A673 (cell line): ENCODE results near the gene SSUH2.

Experiments
- EZH2 ChIP-seq: fragments of 200-600 bp; sonication (generic); IDR thresholded peaks from 2 replicates; pipeline ENCODE4 v1.6.1; 2017; ENCODE audit warnings: borderline replicate concordance, low read depth, mild to moderate bottlenecking, mixed read lengths, antibody characterized with exemption, low read length; ENCODE audit not compliant: poor library complexity, severe bottlenecking
- TF ChIP-seq, protein P1 (sequence below): fragments of 300-800, 200-600 bp; sonication (generic); conservative IDR thresholded peaks from 2 replicates; pipeline ENCODE4 v1.5.1; 2017; ENCODE audit warnings: low read depth, mild to moderate bottlenecking, antibody characterized with exemption, low read length, moderate library complexity, mixed read lengths

DNA sequence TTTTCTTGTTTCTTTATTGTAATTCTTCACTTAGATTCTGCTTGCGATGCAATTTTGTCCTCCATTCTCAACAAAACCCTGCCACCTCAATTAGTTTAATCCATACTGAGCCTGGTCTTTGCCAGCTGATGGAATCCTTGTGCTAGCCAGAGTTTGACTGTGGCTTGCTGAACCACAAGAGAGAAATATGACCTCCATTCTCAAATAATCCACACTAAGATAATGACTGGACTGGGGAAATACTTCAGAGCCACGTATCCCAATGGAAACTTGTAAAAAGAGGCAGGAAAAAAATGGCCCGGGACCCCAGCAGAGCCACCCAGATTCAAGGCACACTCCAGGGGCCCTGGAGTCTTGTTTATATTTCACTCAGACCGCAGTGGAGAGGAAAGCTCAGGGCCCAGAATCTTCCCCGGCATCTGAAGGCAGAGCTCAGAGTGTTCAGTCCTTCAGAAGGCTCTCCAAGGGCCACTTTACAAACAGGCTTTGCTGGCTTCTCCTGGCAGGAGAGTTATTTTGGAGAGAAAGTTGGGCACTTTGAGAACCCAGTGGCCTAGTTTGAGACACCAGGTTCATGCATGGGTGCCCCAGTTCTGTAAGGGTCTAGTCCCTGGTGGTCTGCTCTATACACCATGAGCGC, 62.7 kb downstream of the SSUH2 start:
- TF ChIP-seq EZH2, result no peak
- TF ChIP-seq, protein P1, sequence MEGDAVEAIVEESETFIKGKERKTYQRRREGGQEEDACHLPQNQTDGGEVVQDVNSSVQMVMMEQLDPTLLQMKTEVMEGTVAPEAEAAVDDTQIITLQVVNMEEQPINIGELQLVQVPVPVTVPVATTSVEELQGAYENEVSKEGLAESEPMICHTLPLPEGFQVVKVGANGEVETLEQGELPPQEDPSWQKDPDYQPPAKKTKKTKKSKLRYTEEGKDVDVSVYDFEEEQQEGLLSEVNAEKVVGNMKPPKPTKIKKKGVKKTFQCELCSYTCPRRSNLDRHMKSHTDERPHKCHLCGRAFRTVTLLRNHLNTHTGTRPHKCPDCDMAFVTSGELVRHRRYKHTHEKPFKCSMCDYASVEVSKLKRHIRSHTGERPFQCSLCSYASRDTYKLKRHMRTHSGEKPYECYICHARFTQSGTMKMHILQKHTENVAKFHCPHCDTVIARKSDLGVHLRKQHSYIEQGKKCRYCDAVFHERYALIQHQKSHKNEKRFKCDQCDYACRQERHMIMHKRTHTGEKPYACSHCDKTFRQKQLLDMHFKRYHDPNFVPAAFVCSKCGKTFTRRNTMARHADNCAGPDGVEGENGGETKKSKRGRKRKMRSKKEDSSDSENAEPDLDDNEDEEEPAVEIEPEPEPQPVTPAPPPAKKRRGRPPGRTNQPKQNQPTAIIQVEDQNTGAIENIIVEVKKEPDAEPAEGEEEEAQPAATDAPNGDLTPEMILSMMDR, result no peak
